ENCODE results near the gene TNC. TPM values are rescaled to one million over a fixed set of nuclear protein-coding genes. Genes with fewer than 3 reads are reported as not detected.

The TNC gene
- polyA plus RNA-seq, 1 of the 3 experiments (the other 2 are of a cell fraction): 805 TPM

- TF ChIP-seq JUND (IDR thresholded peaks at IDR 0.05) (no peak), FOXJ3 (CRISPR knock-in tag; IDR thresholded peaks at IDR 0.05) (no peak), SMC3 (IDR thresholded peaks at IDR 0.05; ENCODE audit: low read depth, low read length) (no peak), CHD2 (IDR thresholded peaks at IDR 0.05; ENCODE audit: low read length, partially characterized antibody) (no peak), GATA2 (CRISPR knock-in tag; IDR thresholded peaks at IDR 0.05) (no peak), TCF12 (IDR thresholded peaks at IDR 0.05) (peak; percentile 89), SIN3A (IDR thresholded peaks at IDR 0.05; ENCODE audit: borderline replicate concordance, low read depth, low read length) (no peak), FOXM1 (IDR thresholded peaks at IDR 0.05; ENCODE audit: low read depth) (no peak), RAD21 (IDR thresholded peaks at IDR 0.05; ENCODE audit: low read length) (no peak), YY1 (IDR thresholded peaks at IDR 0.05; ENCODE audit: low read depth) (no peak), MEF2A (IDR thresholded peaks at IDR 0.05; ENCODE audit: borderline replicate concordance, low read depth) (no peak)
These were observed 3.2 kb upstream of the TNC start (continued) for GRCh38 chr9:115121181-115121580.

- TF ChIP-seq TCF12 (IDR thresholded peaks at IDR 0.05) (peak; percentile 65; the same call in 1 of the 2 replicates), FOSL2 (IDR thresholded peaks at IDR 0.05; ENCODE audit: borderline replicate concordance, low read depth) (peak; percentile 90), RXRA (IDR thresholded peaks at IDR 0.05; ENCODE audit: borderline replicate concordance, low read depth) (peak; percentile 54; the same call in 1 of the 2 replicates), FOXM1 (IDR thresholded peaks at IDR 0.05; ENCODE audit: low read depth) (0 out of 2 replicates have a peak, but pooled peaks have one; percentile 15), JUND (IDR thresholded peaks at IDR 0.05) (peak; percentile 89), USF1 (IDR thresholded peaks at IDR 0.05; ENCODE audit: borderline replicate concordance, low read depth) (no peak), NFIC (IDR thresholded peaks at IDR 0.05; ENCODE audit: borderline replicate concordance) (peak; percentile 75), SMC3 (IDR thresholded peaks at IDR 0.05; ENCODE audit: low read depth, low read length) (0 out of 2 replicates have a peak, but pooled peaks have one; percentile 20), MXI1 (IDR thresholded peaks at IDR 0.05; ENCODE audit: low read depth, low read length) (no peak; the same call in 1 of the 2 replicates), TEAD4 (IDR thresholded peaks at IDR 0.05; ENCODE audit: borderline replicate concordance, insufficient read depth) (peak; percentile 27; the same call in 1 of the 2 replicates), PBX3 (IDR thresholded peaks at IDR 0.05) (peak; percentile 18), MAX (IDR thresholded peaks at IDR 0.05; ENCODE audit: low read depth) (0 out of 2 replicates have a peak, but pooled peaks have one; percentile 17), RFX5 (IDR thresholded peaks at IDR 0.05; ENCODE audit: low read length) (no peak)
- 2% methylated on average over 8 of the region's 8 CpGs for WGBS (ENCODE audit: low lambda C conversion rate)
- Histone ChIP-seq H3K9me2 (no peaks in the 10 kb centered on the region), H4K20me1 (ENCODE audit: insufficient read depth) (no peaks in the 10 kb centered on the region; the same call in 1 of the 2 replicates), H3K4me1 (ENCODE audit: control insufficient read depth in 1 of 2, insufficient read depth in 2 of 2, low read depth in 1 of 2, low read length in 1 of 2) (peaks cover 10 to 20% of the 10 kb centered on the region in 2 experiments; a peak in 3 of 4 replicates), H3K9me3 (no peaks in the 10 kb centered on the region), H3K27me3 (ENCODE audit: insufficient read depth) (no peaks in the 10 kb centered on the region), H2AFZ (ENCODE audit: low read depth) (peak overlapping the region; percentile 21; the same call in 1 of the 2 replicates), H3K9ac (peak overlapping the region; percentile 89), H3K4me2 (peak overlapping the region; percentile 76), H3K27ac (ENCODE audit: low read depth in 2 of 2, low read length in 1 of 2) (peak overlapping the region; percentile 87 to 92), H3K36me3 (replicated peaks in 1 of 2; ENCODE audit: control insufficient read depth in 1 of 2, insufficient read depth in 2 of 2, low read length in 1 of 2) (peaks cover 8 to 11% of the 10 kb centered on the region in 2 experiments), H3K4me3 (ENCODE audit: low read depth in 2 of 2, low read length in 1 of 2) (peak overlapping the region; percentile 70 to 83), H3K79me2 (ENCODE audit: insufficient read depth) (peaks cover 41% of the 10 kb centered on the region), H3F3A (replicated peaks; ENCODE audit: insufficient read depth) (peaks cover 44% of the 10 kb centered on the region)
- CTCF ChIA-PET: interaction anchor here (0.8 to 0.9 kb wide), 2 partner anchors 30 to 457 kb away, joined by 3 read pairs; no protein-coding TSS in a partner anchor
- DNase-seq: peak; percentile 47
- POLR2A ChIA-PET: interaction anchor here (0.6 kb wide), 1 partner anchor 1542 kb away, joined by 4 read pairs; no protein-coding TSS in a partner anchor
These were observed 892 bp upstream of the TNC start for GRCh38 chr9:115118879-115119218.

Data from SK-N-SH (cell line).